GM23338 (cell line): Measurements from ENCODE around the gene OR5H1. TPM values are rescaled to one million over a fixed set of nuclear protein-coding genes. Genes with fewer than 3 reads are reported as not detected.

ENCODE experiments used
- ATAC-seq: fragments of 200-7000 bp; cut with Tn5 transposase; 3 replicates; pipeline ENCODE4 v1.9.1; 2020
- DNase-seq: peaks from one replicate; pipeline ENCODE4 v3.0.0-alpha.2; 2015; ENCODE audit warnings: low spot score
- H2AFZ ChIP-seq: fragments of 200-600 bp; sonication (generic); 2 replicates; pipeline ENCODE4 v1.8.0; 2016; ENCODE audit warnings: antibody characterized with exemption, mild to moderate bottlenecking, moderate library complexity
- H3F3A ChIP-seq: fragments of 200-600 bp; sonication (generic); replicated peaks from 2 replicates; pipeline ENCODE4 v1.8.0; 2017; ENCODE audit warnings: antibody characterized with exemption, mixed run types, low read depth
- H3K27ac ChIP-seq: fragments of 200-600 bp; sonication (generic); 2 replicates; pipeline ENCODE4 v1.6.1; 2016; ENCODE audit warnings: low read depth
- H3K27me3 ChIP-seq: fragments of 200-600 bp; sonication (generic); 2 replicates; pipeline ENCODE4 v1.8.0; 2016; ENCODE audit warnings: mild to moderate bottlenecking, mixed run types, moderate library complexity; ENCODE audit not compliant: insufficient read depth
- H3K36me3 ChIP-seq: fragments of 200-600 bp; sonication (generic); 2 replicates; pipeline ENCODE4 v1.8.0; 2016; ENCODE audit warnings: mild to moderate bottlenecking; ENCODE audit not compliant: insufficient read depth
- H3K4me1 ChIP-seq: fragments of 200-600 bp; sonication (generic); 2 replicates; pipeline ENCODE4 v1.8.0; 2016; ENCODE audit warnings: mild to moderate bottlenecking, moderate library complexity; ENCODE audit not compliant: insufficient read depth
- H3K4me2 ChIP-seq: fragments of 200-600 bp; sonication (generic); 2 replicates; pipeline ENCODE4 v1.7.1; 2017; ENCODE audit warnings: mixed run types
- H3K4me3 ChIP-seq: fragments of 200-600 bp; sonication (generic); 2 replicates; pipeline ENCODE4 v1.6.1; 2016; ENCODE audit warnings: mixed run types
- H3K79me2 ChIP-seq: fragments of 200-600 bp; sonication (generic); replicated peaks from 2 replicates; pipeline ENCODE4 v1.8.0; 2017; ENCODE audit warnings: mild to moderate bottlenecking; ENCODE audit not compliant: insufficient read depth
- H3K9me2 ChIP-seq: fragments of 200-600 bp; sonication (generic); 2 replicates; pipeline ENCODE4 v1.8.0; 2017; ENCODE audit not compliant: insufficient read depth
- H4K20me1 ChIP-seq: fragments of 200-600 bp; sonication (generic); replicated peaks from 2 replicates; pipeline ENCODE4 v1.8.0; 2017; ENCODE audit warnings: mild to moderate bottlenecking; ENCODE audit not compliant: insufficient read depth
- H3K27ac Mint-ChIP-seq: 2 replicates; pipeline ENCODE4 v1.8.0; 2020; ENCODE audit warnings: inconsistent platforms, mild to moderate bottlenecking, moderate library complexity, mixed read lengths
- H3K27me3 Mint-ChIP-seq: 3 replicates; pipeline ENCODE4 v1.8.0; 2022; ENCODE audit warnings: low read depth, mild to moderate bottlenecking, moderate library complexity, mixed read lengths, inconsistent platforms; ENCODE audit not compliant: insufficient read depth, poor library complexity
- H3K36me3 Mint-ChIP-seq: 3 replicates; pipeline ENCODE4 v1.8.0; 2021; ENCODE audit warnings: low read depth, mild to moderate bottlenecking, inconsistent platforms, moderate library complexity, mixed read lengths
- H3K4me1 Mint-ChIP-seq: 3 replicates; pipeline ENCODE4 v1.8.0; 2020; ENCODE audit warnings: mild to moderate bottlenecking, inconsistent platforms, mixed read lengths
- H3K4me3 Mint-ChIP-seq: 3 replicates; pipeline ENCODE4 v1.8.0; 2021; ENCODE audit warnings: moderate library complexity, mild to moderate bottlenecking, inconsistent platforms, mixed read lengths
- H3K9me3 Mint-ChIP-seq: 3 replicates; pipeline ENCODE4 v1.8.0; 2020; ENCODE audit warnings: moderate library complexity, mild to moderate bottlenecking, inconsistent platforms, mixed read lengths
- CREB1 ChIP-seq: fragments of 250-450 bp; sonication (Bioruptor Pico); IDR thresholded peaks from 2 replicates; pipeline ENCODE4 v1.5.0; 2020; ENCODE audit warnings: low read depth, mild to moderate bottlenecking, moderate library complexity
- CTCF ChIP-seq, 2 experiments: fragments of 200-600 bp in 1 of 2; sonication (generic) in 1 of 2; conservative IDR thresholded peaks; 2 replicates each; pipeline versions ENCODE4 v1.5.1 to v1.6.1; 2016 to 2017; ENCODE audit warnings: antibody characterized with exemption in 2 of 2, low read depth in 2 of 2, mild to moderate bottlenecking in 2 of 2, moderate library complexity in 1 of 2
- ETS1 ChIP-seq: IDR thresholded peaks from 2 replicates; pipeline ENCODE4 v1.6.1; 2016; ENCODE audit warnings: antibody characterized with exemption
- EZH2phosphoT487 ChIP-seq: fragments of 200-600 bp; sonication (generic); IDR thresholded peaks from one replicate; pipeline ENCODE4 v1.8.1; 2018; ENCODE audit warnings: antibody characterized with exemption; ENCODE audit not compliant: unreplicated experiment
- JUNB ChIP-seq: IDR thresholded peaks from one replicate; pipeline ENCODE4 v1.6.1; 2016; ENCODE audit warnings: antibody characterized with exemption; ENCODE audit not compliant: unreplicated experiment
- NANOG ChIP-seq: IDR thresholded peaks from 2 replicates; pipeline ENCODE4 v1.6.1; 2016; ENCODE audit warnings: antibody characterized with exemption, borderline replicate concordance
- POLR2AphosphoS5 ChIP-seq: IDR thresholded peaks from 2 replicates; pipeline ENCODE4 v1.6.1; 2016; ENCODE audit warnings: antibody characterized with exemption, low read depth
- ZNF114 ChIP-seq: fragments of 250-450 bp; sonication (Bioruptor Pico); IDR thresholded peaks from 2 replicates; pipeline ENCODE4 v1.5.0; 2020; ENCODE audit warnings: mild to moderate bottlenecking, moderate library complexity
- ZNF331 ChIP-seq: fragments of 250-450 bp; sonication (Bioruptor Pico); IDR thresholded peaks from 2 replicates; pipeline ENCODE4 v1.5.0; 2020; ENCODE audit warnings: low read depth, mild to moderate bottlenecking, moderate library complexity
- ZNF462 ChIP-seq: fragments of 250-450 bp; sonication (Bioruptor Pico); IDR thresholded peaks from 2 replicates; pipeline ENCODE4 v1.5.0; 2020; ENCODE audit warnings: mild to moderate bottlenecking, moderate library complexity
- polyA plus RNA-seq: library from polyadenylated mRNA; unstranded; fragments of >200 nt; fragmentation: Nextera tagmentation; extraction: Ambion mirVana; gene quantifications from 2 replicates; pipeline ENCODE4 v1.2.1, GENCODE V29; 2016
- total RNA-seq: library from RNA; depleted of rRNA; stranded (reverse); fragments of >200 nt; shearing (Covaris generic); gene quantifications from 2 replicates; pipeline ENCODE4 v1.2.3, GENCODE V29; 2014

The OR5H1 gene
- total and polyA plus RNA-seq, 2 experiments from 2014 or later: not detected

GRCh38 chr3:98110550-98110908 lies 20.0 kb upstream of the OR5H1 start (continued):
- TF ChIP-seq ETS1 (no peak), ZNF114 (CRISPR knock-in tag) (no peak), EZH2phosphoT487 (no peak), CREB1 (CRISPR knock-in tag) (no peak), JUNB (no peak), ZNF462 (CRISPR knock-in tag) (no peak)

- H3K79me2 ChIP-seq: no peaks in the 10 kb centered on the region
- Mint-ChIP-seq H3K4me1 (no peaks in the 10 kb centered on the region), H3K4me3 (no peak overlapping the region), H3K36me3 (peaks cover 20% of the 10 kb centered on the region), H3K27me3 (no peaks in the 10 kb centered on the region), H3K27ac (no peak overlapping the region), H3K9me3 (peaks cover 50% of the 10 kb centered on the region)
- H4K20me1 ChIP-seq: no peaks in the 10 kb centered on the region
- no peaks in the 10 kb centered on the region for H3K9me2 ChIP-seq
- H3K4me1 ChIP-seq: no peaks in the 10 kb centered on the region
- no peak overlapping the region for H3K4me2 ChIP-seq
- H3K27me3 ChIP-seq: no peaks in the 10 kb centered on the region
- H2AFZ ChIP-seq: no peak overlapping the region
- ATAC-seq (no peak), DNase-seq (peak; percentile 17)
- H3K4me3 ChIP-seq: no peak overlapping the region
- H3F3A ChIP-seq: no peaks in the 10 kb centered on the region
- peaks cover 8% of the 10 kb centered on the region for H3K36me3 ChIP-seq
- TF ChIP-seq ZNF331: no peak
- TF ChIP-seq CREB1 (CRISPR knock-in tag): no peak
- TF ChIP-seq NANOG: no peak
- TF ChIP-seq POLR2AphosphoS5: no peak
- TF ChIP-seq CTCF (conservative IDR thresholded peaks at IDR 0.05; ENCODE audit: low read depth in 2 of 2): peak in 1 of 2 experiments; percentile 37; a peak in 3 of 4 replicates
- no peak overlapping the region for H3K27ac ChIP-seq
Measured at GRCh38 chr3:98114264-98114663, 16.3 kb upstream of the OR5H1 start.
